Activated T-cell treated with anti-CD3 and anti-CD28 coated beads for 4 hours (primary cell): ENCODE measurements around the gene CDK14.

Experiments used
- DNase-seq: peaks from one replicate; pipeline ENCODE4 v3.0.0-alpha.2; 2020

CDK14 gene

GRCh38 chr7:91182819-91183764 is 587.0 kb downstream of the CDK14 start:
- no peak for DNase-seq

- no peak for DNase-seq
Observed at GRCh38 chr7:91185771-91186170, 589.6 kb downstream of the CDK14 start.

GRCh38 chr7:91187061-91187460 is 590.9 kb downstream of the CDK14 start:
- DNase-seq: no peak

GRCh38 chr7:91191771-91192170 is 595.6 kb downstream of the CDK14 start:
- no peak for DNase-seq

- no peak for DNase-seq
Observed at GRCh38 chr7:91193141-91193540, 597.0 kb downstream of the CDK14 start.

- no peak for DNase-seq
Observed at GRCh38 chr7:91194841-91195240, 598.7 kb downstream of the CDK14 start.

GRCh38 chr7:91196058-91196457 is 599.9 kb downstream of the CDK14 start:
- no peak for DNase-seq

- no peak for DNase-seq
Observed at GRCh38 chr7:91198371-91198770, 602.2 kb downstream of the CDK14 start.

- DNase-seq: no peak
Observed at GRCh38 chr7:91199601-91200000, 603.5 kb downstream of the CDK14 start.

GRCh38 chr7:91201442-91202113 is 605.5 kb downstream of the CDK14 start:
- DNase-seq: no peak

- no peak for DNase-seq
Observed at GRCh38 chr7:91206361-91206960, 610.3 kb downstream of the CDK14 start.

GRCh38 chr7:91212582-91212981 is 616.5 kb downstream of the CDK14 start:
- no peak for DNase-seq

- DNase-seq: no peak
Observed at GRCh38 chr7:91226411-91226810, 630.3 kb downstream of the CDK14 start.

GRCh38 chr7:91228327-91228726 is 632.2 kb downstream of the CDK14 start:
- DNase-seq: no peak

GRCh38 chr7:91228927-91229558 is 632.9 kb downstream of the CDK14 start:
- no peak for DNase-seq

GRCh38 chr7:91230100-91230499 is 634.0 kb downstream of the CDK14 start:
- DNase-seq: no peak

- no peak for DNase-seq
Observed at GRCh38 chr7:91230503-91230902, 634.4 kb downstream of the CDK14 start.

GRCh38 chr7:91233212-91233611 is 637.1 kb downstream of the CDK14 start:
- DNase-seq: no peak

- no peak for DNase-seq
Observed at GRCh38 chr7:91235211-91235832, 639.2 kb downstream of the CDK14 start.

GRCh38 chr7:91239171-91239604 is 643.1 kb downstream of the CDK14 start:
- no peak for DNase-seq

GRCh38 chr7:91239772-91240171 is 643.7 kb downstream of the CDK14 start:
- DNase-seq: no peak

- DNase-seq: no peak
Observed at GRCh38 chr7:91240376-91240941, 644.3 kb downstream of the CDK14 start.
